GM12878 (cell line): ENCODE data around the gene DPH1. TPM values are rescaled to one million over a fixed set of nuclear protein-coding genes. Genes with fewer than 3 reads are reported as not detected.

Experiments used
- ATAC-seq: fragments of 200-7000 bp; cut with Tn5 transposase; 3 replicates; pipeline ENCODE4 v1.9.1; 2020; ENCODE audit warnings: mild to moderate bottlenecking, moderate library complexity
- BruUV-seq: library from RNA; stranded (reverse); fragments of 400-500 nt; replicated peaks from 2 replicates; lab custom pipeline; 2021; lab: Mats Ljungman, UMichigan
- CTCF ChIA-PET: fragments of 300-600 bp; sonication (Branson Sonifier 250); formaldehyde crosslinking; extraction: SDS; loops from one replicate; lab custom pipeline; 2021; ENCODE audit warnings: inconsistent platforms; lab: Yijun Ruan, JAX
- POLR2A ChIA-PET: fragments of 350-600 bp; formaldehyde crosslinking; extraction: SDS; loops from one replicate; lab custom pipeline; 2021; ENCODE audit warnings: inconsistent platforms; lab: Charles Lee
- RAD21 ChIA-PET: fragments of 300-600 bp; sonication (Branson Sonifier 250); formaldehyde crosslinking; loops from one replicate; lab custom pipeline; 2023; ENCODE audit warnings: antibody characterized with exemption; ENCODE audit not compliant: unreplicated experiment; lab: Charles Lee
- SMC1A ChIA-PET: fragments of 300-600 bp; sonication (Branson Sonifier 250); formaldehyde crosslinking; loops from one replicate; lab custom pipeline; 2023; ENCODE audit not compliant: unreplicated experiment, uncharacterized antibody; lab: Charles Lee
- DNase-seq: peaks from one replicate; pipeline ENCODE4 v3.0.0-alpha.2; 2011; ENCODE audit warnings: low read depth, low spot score
- FAIRE-seq: peaks from 3 replicates; lab custom pipeline; 2011; peaks lifted over from hg19 to GRCh38; lab: Jason Lieb, UNC
- H2AFZ ChIP-seq: 2 replicates; pipeline ENCODE4 v1.6.0; 2011; ENCODE audit warnings: low read depth, low read length, control low read depth; ENCODE audit not compliant: control insufficient read depth
- H3K27ac ChIP-seq: 2 replicates; pipeline ENCODE4 v1.5.1; 2011; ENCODE audit warnings: control low read depth; ENCODE audit not compliant: control insufficient read depth, insufficient read depth
- H3K27me3 ChIP-seq, 2 experiments: replicated peaks in 1 of 2; 2 replicates each; pipeline versions ENCODE4 v1.6.0 to v1.6.1; 2011; ENCODE audit warnings: low read length in 1 of 2; ENCODE audit not compliant: control insufficient read depth in 2 of 2, insufficient read depth in 2 of 2
- H3K36me3 ChIP-seq, 2 experiments: 2 replicates each; pipeline ENCODE4 v1.5.1; 2011; ENCODE audit warnings: low read length in 1 of 2; ENCODE audit not compliant: control insufficient read depth in 2 of 2, insufficient read depth in 2 of 2
- H3K4me1 ChIP-seq: 2 replicates; pipeline ENCODE4 v1.6.1; 2011; ENCODE audit warnings: mild to moderate bottlenecking, low read length, moderate library complexity, mixed read lengths; ENCODE audit not compliant: control insufficient read depth, insufficient read depth
- H3K4me2 ChIP-seq: 2 replicates; pipeline ENCODE4 v1.6.0; 2011; ENCODE audit warnings: control low read depth; ENCODE audit not compliant: control insufficient read depth, insufficient read depth
- H3K4me3 ChIP-seq: fragments of 200-600 bp; sonication (generic); 2 replicates; pipeline ENCODE4 v1.5.1; 2016
- H3K79me2 ChIP-seq: 2 replicates; pipeline ENCODE4 v1.6.0; 2011; ENCODE audit warnings: low read length; ENCODE audit not compliant: control insufficient read depth, insufficient read depth
- H3K9ac ChIP-seq: 2 replicates; pipeline ENCODE4 v1.8.0; 2011; ENCODE audit warnings: low read length, control low read depth, mixed read lengths; ENCODE audit not compliant: control insufficient read depth, insufficient read depth
- H3K9me3 ChIP-seq: replicated peaks from 3 replicates; pipeline ENCODE4 v1.5.1; 2011; ENCODE audit warnings: mild to moderate bottlenecking, low read length; ENCODE audit not compliant: control insufficient read depth, insufficient read depth
- H4K20me1 ChIP-seq: 2 replicates; pipeline ENCODE4 v1.6.0; 2011; ENCODE audit not compliant: control insufficient read depth, insufficient read depth
- BCL11A ChIP-seq: IDR thresholded peaks from 2 replicates; pipeline ENCODE4 v1.6.1; 2011; ENCODE audit warnings: low read depth, low read length
- CREM ChIP-seq: IDR thresholded peaks from 2 replicates; pipeline ENCODE4 v1.6.1; 2014; ENCODE audit warnings: antibody characterized with exemption, low read depth
- CTCF ChIP-seq, 3 experiments: IDR thresholded peaks in 2 of 3; conservative IDR thresholded peaks in 1 of 3; 2 replicates each; pipeline ENCODE4 v1.5.1; 2011; ENCODE audit warnings: low read depth in 3 of 3, low read length in 3 of 3, mild to moderate bottlenecking in 3 of 3, control low read depth in 2 of 3, moderate library complexity in 2 of 3, inconsistent platforms in 1 of 3, mixed read lengths in 1 of 3; ENCODE audit not compliant: control insufficient read depth in 2 of 3, insufficient read depth in 1 of 3; ENCODE audit errors: extremely low read depth in 1 of 3
- FOXK2 ChIP-seq: fragments of 450-650 bp; IDR thresholded peaks from 2 replicates; pipeline ENCODE4 v1.6.1; 2017; ENCODE audit warnings: mild to moderate bottlenecking, moderate library complexity
- MTA2 ChIP-seq: fragments of 450-650 bp; IDR thresholded peaks from 2 replicates; pipeline ENCODE4 v1.6.1; 2016; ENCODE audit warnings: low read depth, mild to moderate bottlenecking, moderate library complexity
- POLR2AphosphoS2 ChIP-seq: IDR thresholded peaks from 2 replicates; pipeline ENCODE4 v1.6.1; 2011; ENCODE audit warnings: low read depth, mild to moderate bottlenecking, low read length, improper control_type of control experiment, moderate library complexity
- POLR2AphosphoS5 ChIP-seq: IDR thresholded peaks from 2 replicates; pipeline ENCODE4 v1.6.1; 2011; ENCODE audit warnings: mild to moderate bottlenecking, low read length, inconsistent platforms
- TCF12 ChIP-seq: IDR thresholded peaks from 2 replicates; pipeline ENCODE4 v1.6.1; 2011; ENCODE audit warnings: low read depth, mild to moderate bottlenecking, low read length
- ZBED1 ChIP-seq: IDR thresholded peaks from 2 replicates; pipeline ENCODE4 v1.6.1; 2016; ENCODE audit warnings: borderline replicate concordance
- ZBTB40 ChIP-seq: fragments of 450-650 bp; IDR thresholded peaks from 2 replicates; pipeline ENCODE4 v1.6.1; 2016; ENCODE audit warnings: mild to moderate bottlenecking, moderate library complexity, borderline replicate concordance
- ZZZ3 ChIP-seq: IDR thresholded peaks from 2 replicates; pipeline ENCODE4 v1.6.1; 2011; ENCODE audit warnings: low read depth; ENCODE audit not compliant: control insufficient read depth, insufficient read length
- WGBS: methylation state at CpG from one replicate; pipeline ENCODE4 v1.1.6; 2016; ENCODE audit warnings: low lambda C conversion rate; ENCODE audit not compliant: insufficient replicate concordance, insufficient coverage; ENCODE audit errors: missing lambda C conversion rate; 5-methylcytosine and 5-hydroxymethylcytosine counted together
- in situ Hi-C: fragments of 300-500 bp; cut with MboI; formaldehyde crosslinking; loops from 9 replicates; pipeline ENCODE4 v1.14.3; 2018; ENCODE audit warnings: mixed read lengths
- intact Hi-C: fragments of 100-400 bp; cut with micrococcal nuclease; formaldehyde crosslinking; loops from one replicate; pipeline ENCODE4 v1.14.2; 2022; ENCODE audit not compliant: unreplicated experiment
- polyA plus RNA-seq, 11 experiments: library from polyadenylated mRNA; depleted of rRNA in 4 of 11; unstranded in 6 of 11; stranded (reverse) in 5 of 11; fragments of >200 nt; fragmentation: Nextera tagmentation in 4 of 11; fragmentation: Illumina TruSeq in 1 of 11; extraction: Ambion mirVana in 4 of 11; extraction: Trizol in 1 of 11; gene quantifications; 1 replicate in 1 of 11; 2 replicates in 10 of 11; pipeline versions ENCODE4 v1.2.1 to v1.2.3, GENCODE V29; 2011 to 2016; ENCODE audit warnings: inconsistent platforms in 2 of 11, missing spikeins in 2 of 11, low read depth in 1 of 11
- total RNA-seq, 4 experiments: library from RNA; depleted of rRNA in 3 of 4; stranded (reverse); fragments of >200 nt in 3 of 4; fragmentation: Illumina TruSeq in 1 of 4; extraction: Trizol in 1 of 4; gene quantifications; 2 replicates each; pipeline versions ENCODE4 v1.2.1 to v1.2.3, GENCODE V29; 2013 to 2021

The DPH1 gene
- total and polyA plus RNA-seq, 10 of the 15 experiments (the other 5 are each of a cell fraction or from before 2014, with no cell fraction given) = 0.29 to 33.6 (median 20.2) TPM

GRCh38 chr17:2090804-2091534, 61.0 kb downstream of the DPH1 start (continued):
- TF ChIP-seq MTA2 (peak; percentile 87), ZBTB40 (peak; percentile 74; the same call in 1 of the 2 replicates), POLR2AphosphoS2 (no peak), BCL11A (peak; percentile 65; the same call in 1 of the 2 replicates)

- CTCF ChIA-PET = interaction anchor here (0.7 to 11.4 kb wide), 6 partner anchors 10 to 712 kb away, joined by 3 to 126 read pairs (median 6); partner anchors contain the start of gene HIC1
- SMC1A ChIA-PET = interaction anchor here (0.6 to 4.3 kb wide), 5 partner anchors 13 to 191 kb away, joined by 3 to 39 read pairs (median 22); no protein-coding TSS in a partner anchor
- Histone ChIP-seq H3K36me3 (peaks cover 2 to 4% of the 10 kb centered on the region in 2 experiments; a peak in 2 of 4 replicates), H3K4me1 (peaks cover 46% of the 10 kb centered on the region), H3K27me3 (no peaks in the 10 kb centered on the region), H2AFZ (no peak overlapping the region), H3K4me2 (no peak overlapping the region), H4K20me1 (no peaks in the 10 kb centered on the region), H3K4me3 (no peak overlapping the region), H3K9me3 (no peaks in the 10 kb centered on the region), H3K9ac (no peak overlapping the region), H3K79me2 (peaks cover 15% of the 10 kb centered on the region), H3K27ac (no peak overlapping the region)
- FAIRE-seq = no peak
- intact Hi-C loops = loop anchor here (5.0 kb wide), 1 partner anchor 35 kb away; the partner anchor contains the start of gene HIC1
- no TSS peak for BruUV-seq
- no peak for DNase-seq
- RAD21 ChIA-PET = interaction anchor here (0.6 to 10.4 kb wide), 12 partner anchors 11 to 172 kb away, joined by 3 to 160 read pairs (median 34); partner anchors contain the start of gene HIC1
- POLR2A ChIA-PET = interaction anchor here (0.6 to 10.8 kb wide), 5 partner anchors 23 to 1330 kb away, joined by 3 to 148 read pairs (median 45); no protein-coding TSS in a partner anchor
- WGBS = 100% methylated on average over 4 of the region's 4 CpGs
- no peak for ATAC-seq
- in situ Hi-C loops = no loop called here
- TF ChIP-seq FOXK2 (no peak), CTCF (IDR thresholded peaks at IDR 0.05 in 2 of 3, conservative IDR thresholded peaks at IDR 0.05 in 1 of 3; ENCODE audit: control insufficient read depth in 2 of 3, extremely low read depth in 1 of 3, insufficient read depth in 1 of 3, low read depth in 3 of 3, low read length in 3 of 3) (0 out of 6 replicates have a peak, but pooled peaks of 1 of the 3 experiments have one; percentile 8), ZBED1 (no peak), CREM (no peak), POLR2AphosphoS5 (peak; percentile 44; the same call in 1 of the 2 replicates), ZZZ3 (no peak), TCF12 (peak; percentile 41; the same call in 1 of the 2 replicates)
Measured at GRCh38 chr17:2092253-2092652, 62.3 kb downstream of the DPH1 start.
